HL-60 (cell line): ENCODE results near the gene UBE2G1.

Source experiments
- GABPA ChIP-seq: IDR thresholded peaks from 2 replicates; pipeline ENCODE4 v1.6.1; 2012; ENCODE audit warnings: low read depth
- POLR2AphosphoS5 ChIP-seq: IDR thresholded peaks from 2 replicates; pipeline ENCODE4 v1.6.1; 2012; ENCODE audit warnings: low read depth
- TF ChIP-seq, protein P1 (sequence below): IDR thresholded peaks from one replicate; pipeline ENCODE4 v1.5.1; 2011; ENCODE audit warnings: low read length, control low read depth, inconsistent platforms; ENCODE audit not compliant: insufficient read depth
- TF ChIP-seq, protein P2 (sequence below): IDR thresholded peaks from 2 replicates; pipeline ENCODE4 v1.6.1; 2012; ENCODE audit warnings: low read depth; ENCODE audit not compliant: insufficient replicate concordance

DNA sequence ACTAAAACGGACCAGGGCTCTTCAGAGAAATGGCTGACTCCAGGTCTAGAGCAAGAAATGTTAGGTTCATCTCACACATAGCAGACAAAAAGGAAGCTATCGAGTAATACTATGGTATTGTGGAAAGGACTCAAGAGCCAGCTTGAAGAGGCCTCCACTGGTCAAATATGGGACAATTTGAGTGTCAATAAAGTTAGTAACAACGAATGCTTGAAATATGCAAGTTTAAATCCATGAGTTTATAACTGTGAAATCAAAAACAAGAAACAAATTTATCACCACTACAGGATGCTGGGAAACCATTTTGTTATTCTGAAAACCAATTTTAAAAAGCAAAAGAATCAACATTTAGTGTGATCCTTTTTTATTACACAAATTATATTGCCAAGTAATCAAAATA is 52.3 kb downstream of the UBE2G1 start:
- TF ChIP-seq, protein P1, sequence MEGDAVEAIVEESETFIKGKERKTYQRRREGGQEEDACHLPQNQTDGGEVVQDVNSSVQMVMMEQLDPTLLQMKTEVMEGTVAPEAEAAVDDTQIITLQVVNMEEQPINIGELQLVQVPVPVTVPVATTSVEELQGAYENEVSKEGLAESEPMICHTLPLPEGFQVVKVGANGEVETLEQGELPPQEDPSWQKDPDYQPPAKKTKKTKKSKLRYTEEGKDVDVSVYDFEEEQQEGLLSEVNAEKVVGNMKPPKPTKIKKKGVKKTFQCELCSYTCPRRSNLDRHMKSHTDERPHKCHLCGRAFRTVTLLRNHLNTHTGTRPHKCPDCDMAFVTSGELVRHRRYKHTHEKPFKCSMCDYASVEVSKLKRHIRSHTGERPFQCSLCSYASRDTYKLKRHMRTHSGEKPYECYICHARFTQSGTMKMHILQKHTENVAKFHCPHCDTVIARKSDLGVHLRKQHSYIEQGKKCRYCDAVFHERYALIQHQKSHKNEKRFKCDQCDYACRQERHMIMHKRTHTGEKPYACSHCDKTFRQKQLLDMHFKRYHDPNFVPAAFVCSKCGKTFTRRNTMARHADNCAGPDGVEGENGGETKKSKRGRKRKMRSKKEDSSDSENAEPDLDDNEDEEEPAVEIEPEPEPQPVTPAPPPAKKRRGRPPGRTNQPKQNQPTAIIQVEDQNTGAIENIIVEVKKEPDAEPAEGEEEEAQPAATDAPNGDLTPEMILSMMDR: no peak
- TF ChIP-seq, protein P2, sequence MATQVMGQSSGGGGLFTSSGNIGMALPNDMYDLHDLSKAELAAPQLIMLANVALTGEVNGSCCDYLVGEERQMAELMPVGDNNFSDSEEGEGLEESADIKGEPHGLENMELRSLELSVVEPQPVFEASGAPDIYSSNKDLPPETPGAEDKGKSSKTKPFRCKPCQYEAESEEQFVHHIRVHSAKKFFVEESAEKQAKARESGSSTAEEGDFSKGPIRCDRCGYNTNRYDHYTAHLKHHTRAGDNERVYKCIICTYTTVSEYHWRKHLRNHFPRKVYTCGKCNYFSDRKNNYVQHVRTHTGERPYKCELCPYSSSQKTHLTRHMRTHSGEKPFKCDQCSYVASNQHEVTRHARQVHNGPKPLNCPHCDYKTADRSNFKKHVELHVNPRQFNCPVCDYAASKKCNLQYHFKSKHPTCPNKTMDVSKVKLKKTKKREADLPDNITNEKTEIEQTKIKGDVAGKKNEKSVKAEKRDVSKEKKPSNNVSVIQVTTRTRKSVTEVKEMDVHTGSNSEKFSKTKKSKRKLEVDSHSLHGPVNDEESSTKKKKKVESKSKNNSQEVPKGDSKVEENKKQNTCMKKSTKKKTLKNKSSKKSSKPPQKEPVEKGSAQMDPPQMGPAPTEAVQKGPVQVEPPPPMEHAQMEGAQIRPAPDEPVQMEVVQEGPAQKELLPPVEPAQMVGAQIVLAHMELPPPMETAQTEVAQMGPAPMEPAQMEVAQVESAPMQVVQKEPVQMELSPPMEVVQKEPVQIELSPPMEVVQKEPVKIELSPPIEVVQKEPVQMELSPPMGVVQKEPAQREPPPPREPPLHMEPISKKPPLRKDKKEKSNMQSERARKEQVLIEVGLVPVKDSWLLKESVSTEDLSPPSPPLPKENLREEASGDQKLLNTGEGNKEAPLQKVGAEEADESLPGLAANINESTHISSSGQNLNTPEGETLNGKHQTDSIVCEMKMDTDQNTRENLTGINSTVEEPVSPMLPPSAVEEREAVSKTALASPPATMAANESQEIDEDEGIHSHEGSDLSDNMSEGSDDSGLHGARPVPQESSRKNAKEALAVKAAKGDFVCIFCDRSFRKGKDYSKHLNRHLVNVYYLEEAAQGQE: no peak
- no peak for TF ChIP-seq POLR2AphosphoS5
- no peak for TF ChIP-seq GABPA
